GM18909 (cell line): ENCODE data around the gene NDUFA6.
"Not testable (repeated sequence)": the region's sequence is repeated elsewhere in the genome, so short reads cannot be mapped to it uniquely, and the experiment has no call there.

Experiments
- ATAC-seq: cut with Tn5 transposase; IDR thresholded peaks from one replicate; pipeline ENCODE4 v1.9.1; 2021; ENCODE audit warnings: mild to moderate bottlenecking; ENCODE audit not compliant: unreplicated experiment, poor library complexity

The NDUFA6 gene

GRCh38 chr22:42073621-42074041, 16.9 kb downstream of the NDUFA6 start:
- ATAC-seq = no peak

- no peak for ATAC-seq
These were observed 17.8 kb downstream of the NDUFA6 start for GRCh38 chr22:42072606-42073330.

GRCh38 chr22:42071508-42071907, 19.1 kb downstream of the NDUFA6 start:
- ATAC-seq = not testable (repeated sequence)

GRCh38 chr22:42070517-42071422, 19.8 kb downstream of the NDUFA6 start, which contains the start of gene NAGA:
Gene NAGA (minus strand): TSS chr22:42070812. CDS start chr22:42070297, 515 bp downstream.
- ATAC-seq = peak; percentile 87

- ATAC-seq = peak; percentile 11
These were observed 20.6 kb downstream of the NDUFA6 start for GRCh38 chr22:42069801-42070516.

- ATAC-seq = no peak
These were observed 22.3 kb downstream of the NDUFA6 start for GRCh38 chr22:42068291-42068690.

GRCh38 chr22:42067671-42068251, 22.8 kb downstream of the NDUFA6 start:
- no peak for ATAC-seq

GRCh38 chr22:42066937-42067336, 23.6 kb downstream of the NDUFA6 start:
- ATAC-seq = no peak

GRCh38 chr22:42066126-42066761, 24.3 kb downstream of the NDUFA6 start:
- ATAC-seq = no peak

- ATAC-seq = no peak
These were observed 25.0 kb downstream of the NDUFA6 start for GRCh38 chr22:42065438-42066125.

- no peak for ATAC-seq
These were observed 25.9 kb downstream of the NDUFA6 start for GRCh38 chr22:42064629-42065028.

GRCh38 chr22:42062506-42063170, 27.9 kb downstream of the NDUFA6 start:
- ATAC-seq = no peak

- ATAC-seq = no peak
These were observed 29.5 kb downstream of the NDUFA6 start for GRCh38 chr22:42061041-42061440.

GRCh38 chr22:42060489-42060888, 30.1 kb downstream of the NDUFA6 start:
- no peak for ATAC-seq

GRCh38 chr22:42056757-42057511, 33.6 kb downstream of the NDUFA6 start:
- no peak for ATAC-seq

- no peak for ATAC-seq
These were observed 37.8 kb downstream of the NDUFA6 start for GRCh38 chr22:42052765-42053164.

GRCh38 chr22:42050641-42051180, 39.9 kb downstream of the NDUFA6 start:
- no peak for ATAC-seq

- ATAC-seq = no peak
These were observed 48.8 kb downstream of the NDUFA6 start for GRCh38 chr22:42041784-42042183.
